Choroid plexus epithelial cell (primary cell): ENCODE measurements around the gene LYRM7.
"Not testable (repeated sequence)": the region's sequence is repeated elsewhere in the genome, so short reads cannot be mapped to it uniquely, and the experiment has no call there.

Source experiments
- DNase-seq: peaks from one replicate; pipeline ENCODE4 v3.0.0-alpha.2; 2010; ENCODE audit warnings: low read depth
- H3K4me3 ChIP-seq: 2 replicates; pipeline ENCODE4 v1.5.1; 2011; ENCODE audit warnings: low read depth, mild to moderate bottlenecking, control low read depth, low read length, moderate library complexity
- CTCF ChIP-seq: conservative IDR thresholded peaks from 2 replicates; pipeline ENCODE4 v1.5.1; 2011; ENCODE audit warnings: low read depth, mild to moderate bottlenecking, control low read depth, inconsistent platforms, low read length, moderate library complexity

LYRM7 gene

GRCh38 chr5:131182839-131183238, 12.1 kb downstream of the LYRM7 start:
- DNase-seq = no peak
- no peak for TF ChIP-seq CTCF
- no peak overlapping the region for H3K4me3 ChIP-seq

- no peak for TF ChIP-seq CTCF
- H3K4me3 ChIP-seq = no peak overlapping the region
- DNase-seq = no peak
Observed at GRCh38 chr5:131185523-131186104, 14.9 kb downstream of the LYRM7 start.

GRCh38 chr5:131186561-131187256, 16.0 kb downstream of the LYRM7 start:
- TF ChIP-seq CTCF = no peak
- DNase-seq = peak; percentile 46

GRCh38 chr5:131193106-131193505, 22.4 kb downstream of the LYRM7 start:
- TF ChIP-seq CTCF = no peak
- DNase-seq = no peak
- no peak overlapping the region for H3K4me3 ChIP-seq

More at GRCh38 chr5:131186561-131187256, 16.0 kb downstream of the LYRM7 start:
- no peak overlapping the region for H3K4me3 ChIP-seq

GRCh38 chr5:131193897-131194296, 23.2 kb downstream of the LYRM7 start:
- DNase-seq, H3K4me3 ChIP-seq: not testable (repeated sequence)

- TF ChIP-seq CTCF = no peak
- no peak overlapping the region for H3K4me3 ChIP-seq
- DNase-seq = no peak
Observed at GRCh38 chr5:131194725-131195124, 24.0 kb downstream of the LYRM7 start.

GRCh38 chr5:131195696-131196095, 25.0 kb downstream of the LYRM7 start:
- no peak for TF ChIP-seq CTCF
- no peak overlapping the region for H3K4me3 ChIP-seq
- DNase-seq = no peak
